ENCODE measurements around the gene AGK. TPM values are rescaled to one million over a fixed set of nuclear protein-coding genes. Genes with fewer than 3 reads are reported as not detected.

AGK gene
- total and polyA plus RNA-seq, 2 experiments from 2014 or later, result 21.9 to 37.9 TPM

- no peaks in the 10 kb centered on the region for H3F3A ChIP-seq (replicated peaks; ENCODE audit: low read depth)
- H3K27ac Mint-ChIP-seq, result no peak overlapping the region
- H3K4me3 ChIP-seq, result no peak overlapping the region
- TF ChIP-seq EZH2phosphoT487 (IDR thresholded peaks at IDR 0.05; ENCODE audit: unreplicated experiment) (no peak), STAT1 (IDR thresholded peaks at IDR 0.05; ENCODE audit: unreplicated experiment) (no peak), ZNF462 (CRISPR knock-in tag; IDR thresholded peaks at IDR 0.05) (no peak), JUNB (IDR thresholded peaks at IDR 0.05; ENCODE audit: unreplicated experiment) (no peak), ZNF114 (CRISPR knock-in tag; IDR thresholded peaks at IDR 0.05) (no peak), CTCF (conservative IDR thresholded peaks at IDR 0.05; ENCODE audit: low read depth in 2 of 2) (no peak), POLR2AphosphoS5 (IDR thresholded peaks at IDR 0.05; ENCODE audit: low read depth) (no peak), ETS1 (IDR thresholded peaks at IDR 0.05) (no peak), EZH2 (IDR thresholded peaks at IDR 0.05; ENCODE audit: low read depth, unreplicated experiment) (no peak), NANOG (IDR thresholded peaks at IDR 0.05; ENCODE audit: borderline replicate concordance) (no peak), REST (IDR thresholded peaks at IDR 0.05; ENCODE audit: unreplicated experiment) (no peak), CREB1 (CRISPR knock-in tag; IDR thresholded peaks at IDR 0.05; ENCODE audit: low read depth) (no peak), ZNF331 (CRISPR knock-in tag; IDR thresholded peaks at IDR 0.05; ENCODE audit: low read depth) (no peak)
- peaks cover 13% of the 10 kb centered on the region for H3K27me3 Mint-ChIP-seq (ENCODE audit: insufficient read depth, low read depth, poor library complexity)
- H3K79me2 ChIP-seq (replicated peaks; ENCODE audit: insufficient read depth), result no peaks in the 10 kb centered on the region
- H3K4me1 Mint-ChIP-seq, result peaks cover 11% of the 10 kb centered on the region
- H3K9me2 ChIP-seq (ENCODE audit: insufficient read depth), result peaks cover 12% of the 10 kb centered on the region; the same call in 1 of the 2 replicates
- H3K27ac ChIP-seq (ENCODE audit: low read depth), result no peak overlapping the region
- H3K36me3 Mint-ChIP-seq (ENCODE audit: low read depth), result peaks cover 45% of the 10 kb centered on the region
- no peak overlapping the region for H2AFZ ChIP-seq
- peaks cover 5% of the 10 kb centered on the region; the same call in 1 of the 2 replicates for H3K36me3 ChIP-seq (ENCODE audit: insufficient read depth)
- DNase-seq (ENCODE audit: low spot score) (no peak), ATAC-seq (no peak)
- no peak overlapping the region for H3K4me2 ChIP-seq
- H4K20me1 ChIP-seq (replicated peaks; ENCODE audit: insufficient read depth), result no peaks in the 10 kb centered on the region
- H3K4me1 ChIP-seq (ENCODE audit: insufficient read depth), result peaks cover 12% of the 10 kb centered on the region
- H3K27me3 ChIP-seq (ENCODE audit: insufficient read depth), result peaks cover 12% of the 10 kb centered on the region
- H3K9me3 Mint-ChIP-seq, result peaks cover 22% of the 10 kb centered on the region
- H3K4me3 Mint-ChIP-seq, result no peak overlapping the region
Measured at GRCh38 chr7:141515941-141516340, 35.3 kb upstream of the AGK start.
